SKM-1 treated with dmso at 0.1 percent for 144 hours (cell line): Measurements from ENCODE around the gene EFCAB5.
A peak's percentile ranks its signal among the peaks of the same experiment; 100 is the strongest.
"Not testable (repeated sequence)": the region's sequence is repeated elsewhere in the genome, so short reads cannot be mapped to it uniquely, and the experiment has no call there.

Experiments
- DNase-seq: peaks from one replicate; lab custom pipeline; 2025; ENCODE audit not compliant: unreplicated experiment; lab: John Stamatoyannopoulos, UW

Gene EFCAB5

GRCh38 chr17:29941334-29941733, at the start of gene EFCAB5:
Gene EFCAB5, plus strand, starts transcription at chr17:29941634. Its CDS starts 163 bp downstream, at chr17:29941797.
- DNase-seq: no peak

GRCh38 chr17:29892201-29892600, 49.2 kb upstream of the EFCAB5 start:
- DNase-seq: no peak

- not testable (repeated sequence) for DNase-seq
Observed at GRCh38 chr17:29897136-29897535, 44.3 kb upstream of the EFCAB5 start.

GRCh38 chr17:29903471-29903870, 38.0 kb upstream of the EFCAB5 start:
- DNase-seq: no peak

GRCh38 chr17:29905086-29905878, 36.2 kb upstream of the EFCAB5 start:
- no peak for DNase-seq

- no peak for DNase-seq
Observed at GRCh38 chr17:29905879-29906167, 35.6 kb upstream of the EFCAB5 start.

GRCh38 chr17:29906969-29907368, 34.5 kb upstream of the EFCAB5 start:
- no peak for DNase-seq

- DNase-seq: no peak
Observed at GRCh38 chr17:29909236-29910003, 32.0 kb upstream of the EFCAB5 start.

- DNase-seq: no peak
Observed at GRCh38 chr17:29911641-29912177, 29.7 kb upstream of the EFCAB5 start.

- DNase-seq: no peak
Observed at GRCh38 chr17:29914819-29915537, 26.5 kb upstream of the EFCAB5 start.

- DNase-seq: no peak
Observed at GRCh38 chr17:29918016-29918415, 23.4 kb upstream of the EFCAB5 start.

- no peak for DNase-seq
Observed at GRCh38 chr17:29918922-29919856, 22.2 kb upstream of the EFCAB5 start.

GRCh38 chr17:29924786-29925185, 16.6 kb upstream of the EFCAB5 start:
- DNase-seq: no peak

- no peak for DNase-seq
Observed at GRCh38 chr17:29927546-29927945, 13.9 kb upstream of the EFCAB5 start.

- DNase-seq: no peak
Observed at GRCh38 chr17:29929006-29929532, 12.4 kb upstream of the EFCAB5 start.

GRCh38 chr17:29929533-29930408, 11.7 kb upstream of the EFCAB5 start, which contains the start of gene SSH2:
Gene SSH2, minus strand, starts transcription at chr17:29930228. Its CDS starts 228 bp downstream, at chr17:29930000.
- peak; percentile 86 for DNase-seq

- peak; percentile 48 for DNase-seq
Observed at GRCh38 chr17:29930409-29931010, 10.9 kb upstream of the EFCAB5 start.

- DNase-seq: peak; percentile 84
Observed at GRCh38 chr17:29931231-29931932, 10.1 kb upstream of the EFCAB5 start.
